GM18508 (cell line): ENCODE results near the gene RAB27B.
"Not testable (repeated sequence)": the region's sequence is repeated elsewhere in the genome, so short reads cannot be mapped to it uniquely, and the experiment has no call there.

Source experiments
- ATAC-seq: cut with Tn5 transposase; IDR thresholded peaks from one replicate; pipeline ENCODE4 v1.9.1; 2021; ENCODE audit warnings: moderate number of reproducible peaks; ENCODE audit not compliant: insufficient read depth, unreplicated experiment

The RAB27B gene

GRCh38 chr18:54828281-54828881 lies at the start of gene RAB27B:
RAB27B (plus strand) TSS chr18:54828477; CDS start chr18:54877586, 49,109 bp downstream.
- no peak for ATAC-seq

DNA sequence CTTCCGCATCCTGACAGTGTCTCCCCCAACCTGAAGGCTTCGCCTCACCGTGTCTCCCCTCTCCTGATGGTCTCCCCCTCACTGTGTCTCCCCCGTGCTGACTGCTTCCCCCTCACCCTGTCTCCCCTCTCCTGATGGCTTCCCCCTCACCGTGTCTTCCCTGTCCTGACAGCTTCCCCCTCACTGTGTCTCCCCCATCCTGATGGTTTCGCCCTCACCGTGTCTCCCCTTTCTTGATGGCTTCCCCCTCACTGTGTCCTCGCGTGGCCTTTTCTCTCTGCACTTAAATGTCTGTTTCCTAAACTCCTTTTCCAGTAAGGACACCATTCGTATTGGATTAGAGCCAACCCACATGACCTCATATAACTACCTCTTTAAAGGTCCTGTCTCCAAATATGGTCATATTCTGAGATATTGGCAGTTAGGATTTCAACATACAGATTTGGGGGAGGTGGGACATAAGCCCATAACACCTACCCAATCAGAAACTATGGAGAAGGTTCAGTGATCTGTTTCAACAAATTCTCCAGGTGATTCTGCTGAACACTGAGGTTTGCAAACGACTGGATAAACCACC lies 47.9 kb upstream of the RAB27B start:
- no peak for ATAC-seq

DNA sequence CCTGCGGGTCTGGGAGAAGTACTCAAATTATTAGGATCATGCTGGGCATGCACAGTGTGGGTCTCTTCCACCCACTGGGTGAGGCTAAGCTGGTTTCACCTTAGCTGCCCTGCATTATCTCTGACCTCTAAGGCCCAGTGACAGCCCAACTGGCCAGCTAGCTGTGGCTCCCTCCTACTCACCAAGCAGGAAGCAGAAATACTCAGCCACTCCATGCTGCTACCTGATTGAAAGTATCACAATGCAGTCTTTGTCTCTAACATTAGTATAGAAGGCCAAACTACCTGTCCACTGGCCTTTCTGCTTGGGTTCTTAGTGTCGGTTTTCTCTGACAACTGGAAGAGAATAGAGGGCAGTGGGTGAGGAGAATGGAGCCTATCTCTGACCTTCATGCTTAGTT lies 47.3 kb upstream of the RAB27B start:
- no peak for ATAC-seq

DNA sequence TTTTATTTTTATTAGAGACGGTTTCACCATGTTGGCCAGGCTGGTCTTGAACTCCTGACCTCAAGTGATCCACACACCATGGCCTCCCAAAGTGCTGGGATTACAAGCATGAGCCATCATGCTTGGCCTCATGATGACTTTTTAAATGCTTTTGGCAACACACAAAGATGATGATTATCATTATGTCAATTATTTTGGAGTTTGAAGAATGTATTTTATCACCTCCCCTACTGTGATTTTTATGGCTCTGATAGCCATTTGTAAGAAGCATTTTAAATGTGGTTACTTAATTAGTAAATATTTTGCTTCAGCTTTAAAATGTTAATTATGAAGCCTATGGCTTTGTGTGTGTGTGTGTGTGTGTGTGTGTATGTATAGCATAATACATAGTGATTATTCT lies 45.1 kb upstream of the RAB27B start:
- no peak for ATAC-seq

GRCh38 chr18:54786206-54786605 lies 42.1 kb upstream of the RAB27B start:
- ATAC-seq: no peak

GRCh38 chr18:54787121-54787520 lies 41.2 kb upstream of the RAB27B start:
- no peak for ATAC-seq

- ATAC-seq: no peak
Measured at GRCh38 chr18:54787616-54788015, 40.7 kb upstream of the RAB27B start.

- ATAC-seq: no peak
Measured at GRCh38 chr18:54790109-54790508, 38.2 kb upstream of the RAB27B start.

- no peak for ATAC-seq
Measured at GRCh38 chr18:54791657-54792056, 36.6 kb upstream of the RAB27B start.

DNA sequence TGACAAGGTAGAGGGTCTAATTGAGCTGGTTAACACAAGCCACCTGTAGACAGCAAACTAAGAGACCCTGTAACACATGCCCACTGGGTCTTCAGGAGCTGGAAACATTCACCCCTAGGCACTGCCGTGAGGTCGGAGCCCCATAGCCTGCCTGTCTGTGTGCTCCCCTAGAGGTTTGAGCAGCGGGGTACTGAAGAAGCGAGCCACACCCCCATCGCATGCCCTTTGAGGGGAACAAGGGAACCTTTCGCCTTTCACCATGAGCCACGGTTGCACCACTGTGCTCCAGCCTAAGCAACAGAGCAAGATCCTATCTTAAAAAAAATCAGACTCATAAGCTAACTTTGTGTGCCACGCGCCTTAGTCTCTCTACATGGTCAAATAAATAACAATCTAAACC lies 36.2 kb upstream of the RAB27B start:
- ATAC-seq: no peak

GRCh38 chr18:54794823-54795222 lies 33.5 kb upstream of the RAB27B start:
- no peak for ATAC-seq

- ATAC-seq: no peak
Measured at GRCh38 chr18:54798186-54798585, 30.1 kb upstream of the RAB27B start.

DNA sequence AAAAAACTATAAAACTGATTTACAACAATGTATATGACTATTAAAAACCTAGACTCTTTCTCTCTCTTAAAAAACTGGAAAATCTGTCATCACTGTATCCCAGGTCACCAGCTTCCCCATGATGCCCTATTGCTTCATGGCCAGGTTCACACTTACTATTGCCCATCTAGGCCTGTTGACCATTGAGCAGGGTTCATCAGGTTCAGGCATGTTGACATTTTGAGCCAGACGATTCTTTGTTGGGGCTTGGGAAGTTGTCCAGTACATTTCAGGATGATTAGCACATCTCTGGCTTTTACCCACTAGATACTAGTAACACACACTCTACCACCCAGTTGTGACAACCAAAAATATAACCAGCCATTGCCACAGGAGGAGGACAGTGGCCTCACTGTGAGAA lies 26.9 kb upstream of the RAB27B start:
- ATAC-seq: no peak

DNA sequence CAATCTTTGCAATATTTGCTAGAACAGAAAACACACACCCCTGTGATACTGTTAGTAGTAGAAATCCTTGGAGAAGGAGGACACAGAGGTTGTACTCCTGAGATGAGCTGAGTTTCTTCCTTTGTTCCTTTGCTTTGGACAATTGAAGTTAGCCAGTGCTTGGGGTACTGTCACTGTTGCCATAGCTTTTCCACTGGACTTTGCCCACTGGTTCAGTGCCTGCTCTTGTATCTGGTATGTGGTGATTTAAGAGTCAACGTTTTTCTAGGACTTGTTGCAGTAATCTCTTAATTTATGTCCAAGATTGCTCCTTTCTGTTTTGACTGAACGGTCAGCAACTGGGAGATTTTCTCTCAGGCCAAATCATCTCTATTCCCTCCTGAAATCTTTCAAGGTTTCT lies 26.1 kb upstream of the RAB27B start:
- no peak for ATAC-seq

GRCh38 chr18:54802686-54803395 lies 25.4 kb upstream of the RAB27B start:
- ATAC-seq: no peak

DNA sequence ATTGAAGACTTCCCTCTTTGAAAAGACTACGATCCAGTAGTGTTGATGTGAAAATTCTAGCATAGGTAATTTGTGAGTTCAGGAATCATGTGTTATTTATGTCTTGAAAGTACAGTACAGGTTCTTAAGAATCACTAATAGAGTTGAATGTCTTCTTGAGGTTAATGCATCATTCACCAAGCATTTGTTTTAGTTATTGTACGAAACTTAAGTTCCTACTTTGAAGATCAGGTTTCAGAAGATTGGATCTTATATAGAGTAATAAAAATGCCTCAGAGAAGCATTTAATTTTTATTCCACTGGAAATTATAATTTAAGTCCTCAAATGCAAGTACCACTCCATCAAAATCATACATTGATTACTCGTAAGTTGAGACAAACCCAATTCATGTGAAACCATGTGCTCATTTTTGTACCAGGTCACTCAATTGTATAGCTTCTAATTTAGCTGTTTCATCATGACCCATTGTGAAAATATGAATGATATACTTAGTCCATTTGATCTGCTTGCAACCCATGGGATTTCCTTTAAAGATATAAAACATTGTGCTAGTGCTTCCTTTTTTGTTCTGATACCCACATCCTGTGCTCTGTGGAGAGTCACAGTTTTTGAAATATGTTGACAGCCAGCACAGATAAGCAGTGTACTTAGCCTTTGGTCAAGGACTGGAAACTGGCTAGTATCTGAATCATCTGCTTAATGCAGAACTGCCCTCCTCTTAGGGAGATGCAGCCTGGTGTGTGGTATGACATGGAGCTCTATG lies 22.5 kb upstream of the RAB27B start:
- ATAC-seq: no peak

DNA sequence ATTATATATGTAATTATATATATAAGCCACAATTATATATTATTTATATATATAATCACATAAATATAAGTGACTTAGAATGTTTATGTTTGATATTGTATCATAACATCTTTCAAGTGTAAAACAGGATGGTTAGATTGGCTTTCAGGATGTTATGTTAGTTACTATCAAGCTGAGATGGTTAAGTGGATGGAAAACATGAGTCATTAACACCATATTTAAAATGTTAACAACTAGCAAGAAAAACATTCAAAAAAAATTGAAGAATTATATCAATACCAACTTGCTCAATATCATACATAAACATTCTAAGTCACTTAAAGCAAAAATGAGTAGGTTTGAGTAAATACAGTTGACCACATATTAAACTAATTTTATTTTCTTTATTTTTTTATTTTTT lies 21.8 kb upstream of the RAB27B start:
- ATAC-seq: no peak

- ATAC-seq: no peak
Measured at GRCh38 chr18:54807303-54807702, 21.0 kb upstream of the RAB27B start.

GRCh38 chr18:54810662-54811061 lies 17.6 kb upstream of the RAB27B start:
- ATAC-seq: not testable (repeated sequence)

- ATAC-seq: no peak
Measured at GRCh38 chr18:54812885-54813284, 15.4 kb upstream of the RAB27B start.

GRCh38 chr18:54813305-54813704 lies 15.0 kb upstream of the RAB27B start:
- ATAC-seq: no peak
